ENCODE measurements around the gene SMCO2. TPM values are rescaled to one million over a fixed set of nuclear protein-coding genes. Genes with fewer than 3 reads are reported as not detected.

The SMCO2 gene
- polyA plus RNA-seq, 3 donors = 17.4 TPM; not detected in 2

DNA sequence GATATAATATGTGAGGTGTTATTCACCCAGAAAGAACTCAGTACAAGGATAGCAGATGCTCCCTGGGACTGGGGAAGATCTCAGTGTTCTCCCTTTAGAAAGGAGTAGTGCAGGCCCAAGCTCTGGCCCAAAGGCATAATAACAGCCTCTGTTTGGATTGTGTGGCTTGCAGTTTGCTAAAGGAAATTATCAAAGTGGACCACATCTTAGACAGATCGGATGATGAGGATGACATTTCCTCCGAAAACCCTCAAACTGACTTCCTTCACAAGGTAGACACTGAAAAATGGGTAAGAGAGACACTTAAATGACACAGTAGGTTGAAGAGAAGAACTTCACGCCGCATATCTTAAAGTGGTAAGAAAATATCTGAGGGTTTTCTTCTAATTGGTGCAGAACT is 26.1 kb downstream of the SMCO2 start:
- H2AFZ ChIP-seq (ENCODE audit: insufficient read depth, low read depth, low read length, poor library complexity, severe bottlenecking) = no peak overlapping the region
- no peak overlapping the region for H3K4me2 ChIP-seq (replicated peaks; ENCODE audit: extremely low read depth, low read length, poor library complexity, severe bottlenecking)
- no peak overlapping the region for H3K27ac ChIP-seq (ENCODE audit: low read depth in 1 of 2, low read length in 2 of 2)
- Mint-ChIP-seq H3K4me1 (no peaks in the 10 kb centered on the region), H3K27me3 (ENCODE audit: low read depth in 3 of 3) (peaks cover 0 to 4% (median 0%) of the 10 kb centered on the region in 3 donors), H3K4me3 (no peak overlapping the region), H3K36me3 (peaks cover 0 to 4% of the 10 kb centered on the region in 2 donors), H3K27ac (no peak overlapping the region), H3K9me3 (peaks cover 12 to 27% (median 18%) of the 10 kb centered on the region in 7 donors)
- no peaks in the 10 kb centered on the region for H3K79me2 ChIP-seq (ENCODE audit: insufficient read depth, low read length)
- H3K4me1 ChIP-seq (ENCODE audit: control insufficient read depth in 1 of 2, insufficient read depth in 2 of 2, low read length in 2 of 2) = no peaks in the 10 kb centered on the region
- H3K9me3 ChIP-seq (replicated peaks in 1 of 2; ENCODE audit: control insufficient read depth in 1 of 2, insufficient read depth in 1 of 2, low read length in 2 of 2) = peaks cover 0 to 14% of the 10 kb centered on the region in 2 donors
- intact Hi-C loops (cut with micrococcal nuclease) = no loop called here
- TF ChIP-seq, protein P1, sequence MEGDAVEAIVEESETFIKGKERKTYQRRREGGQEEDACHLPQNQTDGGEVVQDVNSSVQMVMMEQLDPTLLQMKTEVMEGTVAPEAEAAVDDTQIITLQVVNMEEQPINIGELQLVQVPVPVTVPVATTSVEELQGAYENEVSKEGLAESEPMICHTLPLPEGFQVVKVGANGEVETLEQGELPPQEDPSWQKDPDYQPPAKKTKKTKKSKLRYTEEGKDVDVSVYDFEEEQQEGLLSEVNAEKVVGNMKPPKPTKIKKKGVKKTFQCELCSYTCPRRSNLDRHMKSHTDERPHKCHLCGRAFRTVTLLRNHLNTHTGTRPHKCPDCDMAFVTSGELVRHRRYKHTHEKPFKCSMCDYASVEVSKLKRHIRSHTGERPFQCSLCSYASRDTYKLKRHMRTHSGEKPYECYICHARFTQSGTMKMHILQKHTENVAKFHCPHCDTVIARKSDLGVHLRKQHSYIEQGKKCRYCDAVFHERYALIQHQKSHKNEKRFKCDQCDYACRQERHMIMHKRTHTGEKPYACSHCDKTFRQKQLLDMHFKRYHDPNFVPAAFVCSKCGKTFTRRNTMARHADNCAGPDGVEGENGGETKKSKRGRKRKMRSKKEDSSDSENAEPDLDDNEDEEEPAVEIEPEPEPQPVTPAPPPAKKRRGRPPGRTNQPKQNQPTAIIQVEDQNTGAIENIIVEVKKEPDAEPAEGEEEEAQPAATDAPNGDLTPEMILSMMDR (IDR thresholded peaks at IDR 0.05) = no peak
- no peak for DNase-seq
- no peak overlapping the region for H3K9ac ChIP-seq (ENCODE audit: insufficient read depth, low read length, poor library complexity, severe bottlenecking)
- H3K4me3 ChIP-seq (replicated peaks in 1 of 3; ENCODE audit: low read depth in 2 of 3, low read length in 3 of 3) = no peak overlapping the region
- no peaks in the 10 kb centered on the region for H4K20me1 ChIP-seq (ENCODE audit: insufficient read depth, low read length)
- H3K27me3 ChIP-seq (ENCODE audit: control insufficient read depth in 2 of 2, insufficient read depth in 2 of 2, low read length in 2 of 2) = no peaks in the 10 kb centered on the region
- no peaks in the 10 kb centered on the region for H3K36me3 ChIP-seq (replicated peaks in 1 of 2; ENCODE audit: control insufficient read depth in 1 of 2, insufficient read depth in 2 of 2, low read length in 2 of 2)
- WGBS (ENCODE audit: insufficient coverage) = no CpG with 5 or more reads among the region's 4 CpGs

- Mint-ChIP-seq H3K27ac (no peak overlapping the region), H3K4me3 (no peak overlapping the region), H3K36me3 (peaks cover 0 to 4% of the 10 kb centered on the region in 2 donors), H3K4me1 (no peaks in the 10 kb centered on the region), H3K9me3 (peaks cover 20 to 38% (median 28%) of the 10 kb centered on the region in 7 donors), H3K27me3 (ENCODE audit: low read depth in 3 of 3) (peaks cover 0 to 4% (median 0%) of the 10 kb centered on the region in 3 donors)
- DNase-seq = no peak
- Histone ChIP-seq H3K36me3 (replicated peaks in 1 of 2; ENCODE audit: control insufficient read depth in 1 of 2, insufficient read depth in 2 of 2, low read length in 2 of 2) (no peaks in the 10 kb centered on the region), H3K9me3 (replicated peaks in 1 of 2; ENCODE audit: control insufficient read depth in 1 of 2, insufficient read depth in 1 of 2, low read length in 2 of 2) (peaks cover 14 to 31% of the 10 kb centered on the region in 2 donors), H3K4me1 (ENCODE audit: control insufficient read depth in 1 of 2, insufficient read depth in 2 of 2, low read length in 2 of 2) (no peaks in the 10 kb centered on the region), H3K9ac (ENCODE audit: insufficient read depth, low read length, poor library complexity, severe bottlenecking) (no peak overlapping the region), H3K27ac (ENCODE audit: low read depth in 1 of 2, low read length in 2 of 2) (no peak overlapping the region), H4K20me1 (ENCODE audit: insufficient read depth, low read length) (no peaks in the 10 kb centered on the region), H3K27me3 (ENCODE audit: control insufficient read depth in 2 of 2, insufficient read depth in 2 of 2, low read length in 2 of 2) (no peaks in the 10 kb centered on the region), H2AFZ (ENCODE audit: insufficient read depth, low read depth, low read length, poor library complexity, severe bottlenecking) (no peak overlapping the region), H3K4me2 (replicated peaks; ENCODE audit: extremely low read depth, low read length, poor library complexity, severe bottlenecking) (no peak overlapping the region), H3K79me2 (ENCODE audit: insufficient read depth, low read length) (no peaks in the 10 kb centered on the region), H3K4me3 (replicated peaks in 1 of 3; ENCODE audit: low read depth in 2 of 3, low read length in 3 of 3) (no peak overlapping the region)
- 80% methylated on average over 2 of the region's 3 CpGs for WGBS (ENCODE audit: insufficient coverage)
- intact Hi-C loops (cut with micrococcal nuclease) = no loop called here
- TF ChIP-seq, protein P1 (IDR thresholded peaks at IDR 0.05) = no peak
These were observed 27.8 kb downstream of the SMCO2 start for GRCh38 chr12:27474344-27474743.
